Astrocyte of the spinal cord (primary cell): ENCODE results near the gene NDRG2.

Source experiments
- DNase-seq: peaks from one replicate; pipeline ENCODE4 v3.0.0; 2011; ENCODE audit warnings: low read depth, low spot score
- H3K4me3 ChIP-seq: 2 replicates; pipeline ENCODE4 v1.5.1; 2011; ENCODE audit warnings: low read depth, mild to moderate bottlenecking, low read length, moderate library complexity
- CTCF ChIP-seq: IDR thresholded peaks from 2 replicates; pipeline ENCODE4 v1.5.1; 2012; ENCODE audit warnings: low read depth, mild to moderate bottlenecking, low read length, inconsistent platforms
- in situ Hi-C: cut with HindIII; loops from 2 replicates; pipeline ENCODE4 v1.10.0; 2017; ENCODE audit warnings: low sequenced_read_pairs

Gene NDRG2

GRCh38 chr14:21060614-21061346, 35.9 kb upstream of the NDRG2 start:
- in situ Hi-C loops, result no loop called here
- no peak for TF ChIP-seq CTCF
- H3K4me3 ChIP-seq, result no peak overlapping the region
- no peak for DNase-seq

- TF ChIP-seq CTCF, result no peak
- in situ Hi-C loops, result no loop called here
- H3K4me3 ChIP-seq, result no peak overlapping the region
- DNase-seq, result no peak
These were observed 35.2 kb upstream of the NDRG2 start for GRCh38 chr14:21059842-21060613.

DNA sequence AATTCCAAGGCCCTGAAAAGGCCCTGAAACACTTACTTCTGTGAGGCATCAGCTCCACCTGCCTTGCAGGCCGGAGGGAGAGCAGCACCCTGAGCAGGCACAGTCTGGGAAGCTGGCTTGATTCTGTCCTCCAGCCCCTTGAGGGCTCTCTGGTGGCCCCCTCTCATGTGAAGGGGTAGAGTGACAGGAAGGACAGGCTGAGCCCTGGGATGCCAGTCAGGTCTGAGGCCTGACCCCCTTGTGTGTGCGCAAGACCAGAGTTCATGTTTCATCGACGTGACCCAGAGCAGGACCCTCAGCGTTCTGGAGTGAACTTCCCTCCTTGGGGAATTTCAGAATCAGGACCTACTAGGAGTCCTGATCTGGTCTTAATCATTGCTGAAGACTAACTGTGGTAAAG, 34.0 kb upstream of the NDRG2 start:
- no peak for TF ChIP-seq CTCF
- H3K4me3 ChIP-seq, result no peak overlapping the region
- in situ Hi-C loops, result no loop called here
- DNase-seq, result no peak

- in situ Hi-C loops, result no loop called here
- H3K4me3 ChIP-seq, result no peak within 1 kb of the TSS
- no peak for DNase-seq
- TF ChIP-seq CTCF, result no peak
These were observed 33.2 kb upstream of the NDRG2 start, which contains the start of gene RNASE8 for GRCh38 chr14:21057803-21058675. TSS of gene RNASE8 (plus strand) at chr14:21057822. CDS start at chr14:21057893, 71 bp downstream.

DNA sequence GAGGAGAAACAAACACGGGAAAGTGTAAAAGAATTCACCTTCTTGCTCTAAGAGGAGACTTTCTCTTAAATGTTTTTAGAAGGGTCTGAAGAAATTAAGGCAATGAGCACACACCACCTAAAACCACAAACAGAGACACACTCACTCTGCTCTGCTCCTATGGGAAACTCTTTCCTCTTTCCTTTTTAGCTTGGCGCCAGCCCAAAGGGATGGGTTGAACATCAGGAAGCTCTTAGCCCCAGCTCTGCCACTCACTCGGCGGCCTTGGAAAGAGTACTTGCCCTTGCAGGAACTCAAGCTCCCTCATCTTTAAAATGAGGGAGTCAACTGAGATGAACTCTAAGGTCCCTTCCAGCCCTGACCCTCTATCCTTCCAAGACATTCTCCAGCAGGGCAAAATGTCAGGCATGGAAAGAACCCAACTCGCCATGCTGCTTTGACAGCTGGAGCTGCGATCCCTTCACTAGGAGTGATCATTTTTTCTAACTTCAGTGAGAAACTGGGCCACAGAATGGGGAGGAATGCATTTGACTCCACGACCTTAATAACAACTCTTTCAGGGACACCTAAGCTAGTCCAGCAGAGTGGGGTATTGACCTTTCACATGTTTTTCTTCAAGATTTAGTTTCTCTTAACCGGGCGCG, 31.8 kb upstream of the NDRG2 start:
- in situ Hi-C loops, result no loop called here
- no peak for TF ChIP-seq CTCF
- no peak for DNase-seq
- no peak overlapping the region for H3K4me3 ChIP-seq
